MM.1S (cell line): ENCODE measurements around the gene RAB35.

Experiments used
- EZH2 ChIP-seq: fragments of 300-600 bp; sonication (generic); optimal IDR thresholded peaks from 2 replicates; pipeline ENCODE3; 2017; ENCODE audit warnings: low read depth, mild to moderate bottlenecking, antibody characterized with exemption, low read length, mixed read lengths
- TF ChIP-seq, protein P1 (sequence below): fragments of 300-600 bp; sonication (generic); IDR thresholded peaks from 2 replicates; pipeline ENCODE4 v1.5.1; 2016; ENCODE audit warnings: antibody characterized with exemption, low read length, mixed read lengths

DNA sequence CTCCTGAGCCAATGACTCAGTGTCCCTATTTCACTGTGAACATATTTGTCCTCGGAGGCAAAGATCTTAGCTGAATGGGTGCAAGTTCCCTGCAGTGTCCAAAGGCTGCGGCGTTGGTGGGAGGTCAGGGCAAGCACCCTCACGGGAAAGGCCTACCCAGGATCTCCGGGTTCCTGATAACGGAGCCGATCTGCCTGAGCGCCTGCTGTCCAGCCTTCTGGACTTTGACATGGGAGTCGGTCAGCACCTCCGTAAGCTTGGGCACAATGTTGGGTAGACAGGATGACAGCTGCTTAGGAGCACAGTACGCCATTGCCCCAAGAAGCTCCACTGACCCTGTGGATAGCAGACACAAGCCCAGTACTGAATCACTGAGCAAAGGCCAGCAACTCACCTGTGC, 31.5 kb upstream of the RAB35 start:
- TF ChIP-seq, protein P1, sequence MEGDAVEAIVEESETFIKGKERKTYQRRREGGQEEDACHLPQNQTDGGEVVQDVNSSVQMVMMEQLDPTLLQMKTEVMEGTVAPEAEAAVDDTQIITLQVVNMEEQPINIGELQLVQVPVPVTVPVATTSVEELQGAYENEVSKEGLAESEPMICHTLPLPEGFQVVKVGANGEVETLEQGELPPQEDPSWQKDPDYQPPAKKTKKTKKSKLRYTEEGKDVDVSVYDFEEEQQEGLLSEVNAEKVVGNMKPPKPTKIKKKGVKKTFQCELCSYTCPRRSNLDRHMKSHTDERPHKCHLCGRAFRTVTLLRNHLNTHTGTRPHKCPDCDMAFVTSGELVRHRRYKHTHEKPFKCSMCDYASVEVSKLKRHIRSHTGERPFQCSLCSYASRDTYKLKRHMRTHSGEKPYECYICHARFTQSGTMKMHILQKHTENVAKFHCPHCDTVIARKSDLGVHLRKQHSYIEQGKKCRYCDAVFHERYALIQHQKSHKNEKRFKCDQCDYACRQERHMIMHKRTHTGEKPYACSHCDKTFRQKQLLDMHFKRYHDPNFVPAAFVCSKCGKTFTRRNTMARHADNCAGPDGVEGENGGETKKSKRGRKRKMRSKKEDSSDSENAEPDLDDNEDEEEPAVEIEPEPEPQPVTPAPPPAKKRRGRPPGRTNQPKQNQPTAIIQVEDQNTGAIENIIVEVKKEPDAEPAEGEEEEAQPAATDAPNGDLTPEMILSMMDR: no peak
- TF ChIP-seq EZH2: no peak
